RCC 7860 (cell line): ENCODE measurements around the gene SMIM24.
A peak's percentile ranks its signal among the peaks of the same experiment; 100 is the strongest.
"Not testable (repeated sequence)": the region's sequence is repeated elsewhere in the genome, so short reads cannot be mapped to it uniquely, and the experiment has no call there.

Experiments used
- DNase-seq: peaks from one replicate; pipeline ENCODE4 v3.0.0-alpha.2; 2015; ENCODE audit warnings: low spot score
- FAIRE-seq: peaks from 2 replicates; lab custom pipeline; 2012; peaks lifted over from hg19 to GRCh38; lab: Jason Lieb, UNC

The SMIM24 gene

GRCh38 chr19:3457528-3458228 lies 22.6 kb downstream of the SMIM24 start:
- no peak for DNase-seq
- FAIRE-seq: no peak

GRCh38 chr19:3456925-3457527 lies 23.3 kb downstream of the SMIM24 start:
- no peak for FAIRE-seq
- DNase-seq: no peak

DNA sequence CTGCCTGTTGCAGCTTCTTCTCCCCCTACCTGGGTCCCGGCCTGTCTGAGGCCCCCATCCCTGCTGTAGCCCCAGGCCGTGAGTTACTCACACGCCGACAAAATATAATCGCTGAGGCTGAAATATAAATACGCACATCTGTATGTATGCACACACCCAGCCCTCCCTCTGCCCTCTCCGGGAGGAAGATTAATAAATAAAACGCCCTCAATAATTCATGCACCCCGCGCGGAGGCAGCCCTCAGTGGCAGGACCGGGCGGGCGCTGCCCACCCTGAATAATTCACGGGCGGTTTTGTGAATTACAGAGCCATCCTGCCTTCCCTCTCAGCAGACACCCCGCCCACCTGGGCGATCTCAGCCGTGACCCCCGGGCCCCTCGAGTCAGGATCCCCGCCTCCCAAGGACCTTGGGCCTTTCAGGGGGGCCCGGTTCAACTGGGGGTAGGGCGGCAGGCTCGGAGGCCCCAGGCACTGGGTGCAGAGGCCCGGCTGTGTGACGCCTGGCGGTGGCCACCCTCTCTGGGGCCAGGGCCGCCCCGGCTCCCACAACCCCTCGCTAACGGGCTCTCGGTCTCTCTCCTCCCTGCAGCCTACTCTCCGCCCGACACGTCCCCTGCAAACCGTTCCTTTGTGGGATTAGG lies 24.2 kb downstream of the SMIM24 start:
- FAIRE-seq (no peak), DNase-seq (no peak)

GRCh38 chr19:3455393-3455955 lies 24.9 kb downstream of the SMIM24 start:
- FAIRE-seq (no peak), DNase-seq (no peak)

DNA sequence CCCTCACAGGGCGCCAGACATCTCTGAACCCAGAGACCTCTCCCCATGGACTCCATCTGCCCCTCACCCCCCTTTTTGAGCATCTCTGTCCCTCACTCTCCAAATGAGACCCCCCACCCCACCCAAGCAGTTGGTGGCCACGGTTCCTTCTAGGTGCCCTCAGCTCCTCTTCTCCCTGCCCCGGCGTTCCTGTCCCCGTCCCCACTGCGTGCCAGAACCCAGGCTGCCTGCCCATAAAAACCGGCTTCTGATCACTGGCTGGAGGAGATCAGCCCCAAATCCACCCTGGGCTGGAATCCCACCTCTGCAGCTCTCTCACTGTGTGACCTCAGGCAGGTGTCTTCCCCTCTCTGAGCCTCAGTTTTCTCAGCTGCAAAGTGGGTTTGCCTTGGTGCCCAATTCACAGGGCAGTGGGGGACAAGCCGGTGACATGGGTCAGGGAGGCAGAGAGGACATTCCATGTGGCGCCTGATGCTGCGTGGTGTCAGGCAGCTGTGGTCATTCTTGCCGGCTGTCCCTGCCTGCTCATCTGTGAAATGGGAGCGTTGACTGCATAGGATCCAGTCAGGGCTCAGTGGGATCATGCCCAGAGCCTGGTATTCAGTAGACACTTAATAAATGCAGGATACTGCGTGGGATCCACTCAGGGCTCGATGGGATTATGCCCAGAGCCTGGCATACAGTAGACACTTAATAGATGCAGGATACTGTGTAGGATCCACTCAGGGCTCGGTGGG lies 25.5 kb downstream of the SMIM24 start:
- FAIRE-seq (no peak), DNase-seq (no peak)

- DNase-seq (no peak), FAIRE-seq (no peak)
Observed at GRCh38 chr19:3453840-3454239, 26.5 kb downstream of the SMIM24 start.

DNA sequence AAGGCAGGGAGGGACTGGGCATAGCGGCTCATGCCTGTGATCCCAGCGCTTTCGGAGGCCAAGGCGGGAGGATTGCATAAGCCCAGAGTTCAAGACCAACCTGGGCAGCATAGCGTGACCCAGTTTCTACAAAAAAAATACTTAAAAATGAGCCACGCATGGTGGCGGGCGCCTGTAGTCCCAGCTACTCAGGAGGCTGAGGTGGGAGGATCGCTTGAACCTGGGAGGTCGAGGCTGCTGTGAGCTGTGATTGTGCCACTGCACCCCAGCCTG lies 27.4 kb downstream of the SMIM24 start:
- FAIRE-seq, DNase-seq: not testable (repeated sequence)

- FAIRE-seq: no peak
Observed at GRCh38 chr19:3452171-3452941, 28.0 kb downstream of the SMIM24 start.

DNA sequence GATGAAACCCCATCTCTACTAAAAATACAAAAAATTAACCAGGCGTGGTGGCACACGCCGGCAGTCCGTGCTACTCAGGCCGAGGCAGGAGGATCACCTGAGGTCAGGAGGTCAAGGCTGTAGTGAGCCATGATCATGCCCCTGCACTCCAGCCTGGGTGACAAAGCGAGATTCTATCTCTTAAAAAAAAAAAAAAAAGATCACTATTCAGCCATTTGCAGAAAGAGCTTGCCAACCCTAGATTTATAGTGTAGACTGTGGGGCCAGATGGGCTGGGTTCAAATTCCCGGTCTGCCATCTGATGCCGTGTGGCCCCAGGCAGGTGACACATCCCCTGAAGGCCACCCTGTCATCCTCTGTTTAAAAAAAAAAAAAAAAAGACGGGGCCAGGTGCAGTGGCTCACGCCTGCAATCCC lies 28.9 kb downstream of the SMIM24 start:
- DNase-seq (peak; percentile 71), FAIRE-seq (no peak)

More at GRCh38 chr19:3452171-3452941, 28.0 kb downstream of the SMIM24 start:
- DNase-seq: no peak

DNA sequence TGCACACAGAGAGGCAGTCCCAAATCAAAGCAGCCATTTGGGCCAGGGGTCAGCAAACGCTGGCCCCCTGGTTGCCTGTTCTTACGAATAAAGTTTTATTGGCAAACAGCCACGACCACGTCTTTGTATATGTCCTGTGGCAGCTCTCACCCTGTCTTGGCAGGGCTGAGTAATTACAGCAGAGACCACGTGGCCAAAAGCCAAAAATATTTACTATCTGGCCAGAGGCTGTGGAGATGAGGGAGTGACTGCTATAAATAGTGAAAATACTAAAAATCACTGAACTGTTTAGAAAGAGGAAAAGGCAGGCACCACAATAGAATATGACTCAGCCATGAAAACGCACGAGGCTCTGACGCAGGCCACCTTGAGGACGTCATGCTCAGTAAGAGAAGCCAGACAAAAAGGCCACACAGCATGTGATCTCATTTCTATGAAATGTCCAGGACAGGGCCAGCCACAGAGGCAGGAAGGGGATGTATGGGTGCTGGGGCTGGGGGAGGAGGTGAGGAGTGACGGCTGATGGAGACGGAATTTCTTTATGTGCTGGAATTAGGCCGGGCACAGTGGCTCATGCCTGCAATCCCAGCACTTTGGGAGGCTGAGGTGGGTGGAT lies 29.4 kb downstream of the SMIM24 start:
- FAIRE-seq (peak; percentile 99), DNase-seq (peak; percentile 100)

DNA sequence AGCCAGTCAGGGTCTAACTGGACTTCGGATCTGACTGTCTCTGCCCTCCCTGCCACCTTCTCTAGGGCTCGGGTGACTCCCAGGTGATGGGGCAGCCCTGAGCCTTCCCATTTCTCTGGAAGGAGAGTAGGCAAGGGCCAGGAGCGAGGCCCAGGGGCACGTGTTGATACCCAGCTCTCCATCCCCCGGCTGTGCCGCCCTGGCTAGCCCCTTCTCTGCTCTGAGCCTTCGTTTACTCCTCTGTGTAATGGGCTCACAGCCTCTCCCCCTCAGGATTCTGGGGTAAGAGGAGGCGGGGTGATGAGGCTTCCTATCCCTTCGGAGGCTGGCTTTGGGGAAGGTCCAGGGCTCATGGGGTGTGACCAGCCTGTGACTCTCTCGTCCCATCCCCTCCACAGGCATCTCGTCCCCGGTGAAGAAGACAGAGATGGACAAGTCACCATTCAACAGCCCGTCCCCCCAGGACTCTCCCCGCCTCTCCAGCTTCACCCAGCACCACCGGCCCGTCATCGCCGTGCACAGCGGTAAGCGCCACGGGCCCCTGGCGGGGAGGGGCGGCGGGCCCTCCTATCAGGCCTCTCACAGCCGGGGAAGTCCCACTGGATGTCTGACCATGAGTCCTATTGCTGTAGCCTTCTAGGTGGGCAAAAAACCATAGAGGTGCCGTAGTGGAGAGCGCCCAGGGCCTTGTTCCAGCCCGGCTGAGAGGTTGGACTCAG lies 31.6 kb downstream of the SMIM24 start:
- DNase-seq (no peak), FAIRE-seq (no peak)

- DNase-seq, FAIRE-seq: not testable (repeated sequence)
Observed at GRCh38 chr19:3446657-3447056, 33.7 kb downstream of the SMIM24 start.

GRCh38 chr19:3444695-3445234 lies 35.6 kb downstream of the SMIM24 start:
- no peak for DNase-seq
- no peak for FAIRE-seq

DNA sequence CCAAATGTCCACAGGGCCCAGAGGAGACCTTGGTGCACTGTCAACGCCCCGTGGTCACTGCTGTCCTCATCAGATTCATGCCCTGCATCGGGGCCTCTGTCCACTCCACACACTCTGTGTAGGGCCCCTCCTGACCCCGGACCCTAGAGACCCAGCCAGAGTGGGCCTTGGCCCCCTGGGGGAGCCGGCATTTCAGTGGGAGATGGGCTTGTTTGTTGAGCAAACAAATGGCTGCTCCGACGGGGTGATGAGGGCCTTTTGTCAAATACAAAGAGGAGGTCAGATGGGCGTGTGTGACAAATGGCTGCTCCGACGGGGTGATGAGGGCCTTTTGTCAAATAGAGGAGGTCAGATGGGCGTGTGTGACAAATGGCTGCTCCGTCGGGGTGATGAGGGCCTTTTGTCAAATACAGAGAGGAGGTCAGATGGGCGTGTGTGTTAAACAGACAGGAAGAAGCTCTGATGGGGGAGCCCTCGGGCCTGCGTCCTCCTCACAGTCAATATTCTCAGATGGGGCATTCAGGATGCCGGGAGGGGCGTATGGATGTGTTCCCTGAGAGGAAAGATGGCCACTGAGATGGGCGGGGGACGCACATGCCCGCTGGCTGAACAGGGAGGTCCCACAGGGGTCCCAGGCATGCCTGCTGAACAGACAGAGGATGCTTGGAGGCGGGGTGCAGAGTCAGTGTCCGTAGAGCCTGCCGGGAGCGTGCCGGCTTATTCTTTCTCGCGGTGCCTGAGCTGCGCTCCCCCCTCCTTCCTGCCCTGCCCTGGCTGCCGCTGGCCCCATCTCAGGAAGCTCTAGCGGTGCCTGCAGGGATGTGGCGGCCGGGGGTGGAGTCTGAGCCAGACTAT lies 36.3 kb downstream of the SMIM24 start:
- no peak for FAIRE-seq
- no peak for DNase-seq

GRCh38 chr19:3442487-3443071 lies 37.7 kb downstream of the SMIM24 start:
- no peak for DNase-seq
- no peak for FAIRE-seq

- no peak for FAIRE-seq
Observed at GRCh38 chr19:3441986-3442329, 38.4 kb downstream of the SMIM24 start.

DNA sequence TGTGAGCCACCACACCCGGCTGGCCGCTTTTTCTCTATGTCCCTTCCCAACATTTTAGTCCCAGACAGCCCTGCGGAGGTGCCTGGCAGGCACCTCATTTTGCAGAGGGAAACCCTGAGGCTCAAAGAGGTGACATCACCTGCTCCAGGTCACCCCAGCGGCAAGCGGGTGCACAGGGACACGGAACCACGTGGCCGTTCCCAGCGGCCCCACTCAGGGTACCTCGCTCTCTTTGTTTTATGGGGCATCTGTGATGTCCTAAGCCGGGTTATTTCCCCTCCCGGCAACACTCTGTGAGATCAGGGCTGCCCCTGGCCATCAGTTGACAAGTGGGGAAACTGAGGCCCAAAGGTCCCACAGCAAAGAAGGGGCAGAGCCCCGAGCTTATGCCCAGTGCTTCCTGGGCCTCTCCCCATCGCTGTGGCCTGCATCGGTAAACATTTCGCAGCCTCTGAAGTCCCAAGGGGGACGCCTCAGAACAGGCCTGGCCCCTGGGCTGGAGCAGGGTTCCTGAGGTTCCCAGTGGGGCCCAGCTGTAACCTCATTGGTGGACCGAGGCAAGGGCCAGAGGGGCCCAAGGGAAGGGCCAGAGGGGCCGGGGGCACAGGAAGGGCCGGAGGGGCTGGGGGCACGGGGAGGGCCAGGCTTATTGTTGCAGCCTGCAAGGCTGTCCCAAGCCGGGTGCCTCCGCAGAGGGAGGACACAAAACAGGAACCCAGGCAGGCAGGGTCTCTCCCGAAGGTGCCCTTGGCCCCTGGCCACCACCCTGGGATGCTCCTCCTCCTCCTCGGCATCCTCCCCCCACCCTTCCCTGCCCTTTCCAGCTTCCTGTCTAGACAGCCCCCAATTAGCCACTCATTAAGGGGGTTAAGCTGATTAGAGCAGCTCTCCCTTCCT lies 39.0 kb downstream of the SMIM24 start:
- no peak for FAIRE-seq
- no peak for DNase-seq

More at GRCh38 chr19:3441986-3442329, 38.4 kb downstream of the SMIM24 start:
- no peak for DNase-seq
